GM18526 (cell line): ENCODE results near the gene RSRC1.

ENCODE experiments used
- POLR2A ChIP-seq: IDR thresholded peaks from 3 replicates; pipeline ENCODE4 v1.6.1; 2011; ENCODE audit not compliant: insufficient read length; ENCODE audit errors: extremely low read depth

The RSRC1 gene

GRCh38 chr3:158470944-158471638 is 361.2 kb downstream of the RSRC1 start:
- TF ChIP-seq POLR2A: no peak

DNA sequence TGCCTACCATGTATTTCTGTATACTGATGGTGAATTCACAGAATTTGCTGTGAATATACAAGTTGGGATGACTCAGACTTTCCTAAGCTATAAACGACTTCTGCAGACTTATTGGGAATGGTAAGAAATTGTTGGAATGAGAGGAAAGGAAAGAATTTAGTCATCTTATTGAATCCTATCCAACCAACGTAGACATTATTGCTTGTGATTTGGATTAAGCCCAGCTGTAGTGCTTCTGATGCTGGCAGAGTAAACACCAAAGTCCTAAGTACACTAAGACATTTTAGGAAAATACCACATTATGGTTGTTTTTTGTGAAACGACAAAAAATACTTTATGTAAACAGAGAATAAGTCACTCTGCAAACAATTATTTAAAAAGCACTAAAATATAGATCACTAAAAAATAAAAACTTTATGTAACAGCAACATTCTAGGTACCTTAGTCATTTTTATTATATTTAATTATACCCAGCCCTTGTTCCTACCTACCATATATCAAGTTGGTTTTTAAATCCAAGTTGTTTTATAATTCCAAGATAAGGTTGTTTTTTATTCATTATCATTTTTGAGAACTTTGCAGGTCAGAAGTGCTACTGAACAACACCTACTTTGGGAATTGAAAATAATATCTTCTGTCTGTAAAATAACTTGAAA is 361.9 kb downstream of the RSRC1 start:
- no peak for TF ChIP-seq POLR2A

DNA sequence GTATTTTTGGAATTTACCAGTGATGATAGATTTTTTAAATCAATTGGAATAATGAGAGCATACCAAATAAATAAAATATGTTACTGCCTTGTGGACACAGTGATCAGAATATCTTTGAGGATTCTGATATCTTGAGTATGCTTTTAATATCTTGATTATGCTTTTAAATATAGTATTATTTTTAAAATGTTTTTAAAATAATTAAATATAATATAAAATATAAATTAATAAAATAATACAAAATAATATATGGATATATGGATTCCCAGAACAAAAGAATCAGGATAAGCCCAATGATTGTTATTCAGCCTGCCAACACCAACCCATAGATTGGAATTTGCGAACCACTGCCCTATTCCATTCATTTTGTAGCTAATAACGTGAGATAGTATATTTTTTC is 369.2 kb downstream of the RSRC1 start:
- no peak for TF ChIP-seq POLR2A

DNA sequence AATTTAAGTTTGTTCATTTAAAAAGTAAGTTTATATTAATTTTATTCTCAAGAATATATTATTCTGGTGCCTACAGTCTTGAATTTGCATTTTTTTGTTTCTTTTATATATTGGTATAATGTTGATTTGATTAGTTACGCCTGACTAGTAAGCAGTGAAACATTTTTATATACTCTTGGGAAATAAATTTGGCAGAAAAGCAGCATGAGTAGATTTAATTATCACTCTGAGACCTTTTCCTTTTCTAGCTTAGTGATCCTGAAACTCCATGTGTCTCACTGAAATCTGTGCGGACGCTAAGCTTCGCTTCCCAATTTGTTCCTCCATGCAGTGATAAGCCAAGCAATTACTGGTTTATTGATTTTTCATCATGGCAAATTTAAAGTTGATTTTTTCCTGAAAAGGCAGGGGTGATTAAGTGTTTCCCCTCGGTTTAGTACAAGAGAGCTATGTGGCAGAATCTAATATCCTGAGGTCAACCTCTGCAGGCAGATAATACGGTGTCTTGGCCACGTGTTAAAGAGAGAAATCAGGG is 373.9 kb downstream of the RSRC1 start:
- no peak for TF ChIP-seq POLR2A

GRCh38 chr3:158486200-158486599 is 376.3 kb downstream of the RSRC1 start:
- no peak for TF ChIP-seq POLR2A

- no peak for TF ChIP-seq POLR2A
These were observed 378.8 kb downstream of the RSRC1 start for GRCh38 chr3:158488670-158489069.

DNA sequence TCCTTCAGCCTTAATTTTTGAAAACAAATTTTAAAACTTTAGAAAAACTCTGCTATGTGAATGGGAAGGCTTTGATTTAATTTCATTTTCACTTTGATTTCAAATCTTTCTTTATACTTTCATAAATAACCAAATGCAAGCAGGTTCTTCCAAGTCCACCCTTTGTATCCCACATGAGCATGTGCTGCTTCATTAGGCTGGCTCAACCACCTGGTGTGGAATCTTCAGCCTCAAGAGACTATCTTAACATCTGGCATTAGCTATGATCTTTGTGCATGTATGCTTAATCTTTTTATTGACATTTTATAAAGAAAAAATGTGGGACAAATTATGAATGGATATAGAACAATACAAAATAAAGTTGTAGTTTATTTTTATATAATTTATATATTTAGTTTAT is 379.3 kb downstream of the RSRC1 start:
- no peak for TF ChIP-seq POLR2A

- TF ChIP-seq POLR2A: no peak
These were observed 382.1 kb downstream of the RSRC1 start for GRCh38 chr3:158491968-158492367.

DNA sequence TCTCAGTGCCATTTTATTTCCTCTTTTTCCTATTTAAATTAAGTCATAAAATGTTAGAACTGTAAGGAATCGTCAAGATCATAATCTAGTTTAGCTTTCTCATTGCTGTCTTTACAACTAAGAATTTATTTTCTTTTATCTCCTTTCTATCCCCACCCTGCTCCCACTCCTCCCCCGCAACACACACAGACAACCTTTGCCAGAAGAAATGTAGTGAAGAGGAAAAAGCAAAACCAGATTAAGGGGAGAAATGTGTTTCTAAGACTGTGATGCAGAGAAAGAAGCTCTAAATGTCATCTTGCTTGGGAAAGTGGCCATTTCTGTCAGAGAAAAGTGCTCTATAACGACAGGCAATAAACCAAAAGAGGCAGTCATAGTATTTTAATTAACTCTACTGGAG is 382.8 kb downstream of the RSRC1 start:
- TF ChIP-seq POLR2A: no peak

DNA sequence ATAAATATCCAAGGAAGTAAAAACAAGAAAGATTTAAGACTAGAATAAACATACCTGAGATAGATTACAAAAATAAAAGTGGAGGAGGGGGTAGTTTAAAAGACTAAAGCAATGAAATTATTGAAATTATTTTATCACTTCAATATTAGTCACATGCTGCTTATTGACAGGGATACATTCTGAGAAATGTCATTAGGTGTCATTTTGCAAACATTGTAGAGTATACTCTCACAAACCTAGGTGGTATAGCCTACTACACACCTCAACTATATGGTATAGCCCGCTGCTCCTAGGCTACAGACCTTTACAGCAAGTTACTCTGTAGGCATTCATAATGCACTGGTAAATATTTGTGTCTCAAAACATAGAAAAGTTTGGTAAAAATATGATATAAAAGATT is 384.0 kb downstream of the RSRC1 start:
- TF ChIP-seq POLR2A: no peak

- TF ChIP-seq POLR2A: no peak
These were observed 384.8 kb downstream of the RSRC1 start for GRCh38 chr3:158494673-158495072.

DNA sequence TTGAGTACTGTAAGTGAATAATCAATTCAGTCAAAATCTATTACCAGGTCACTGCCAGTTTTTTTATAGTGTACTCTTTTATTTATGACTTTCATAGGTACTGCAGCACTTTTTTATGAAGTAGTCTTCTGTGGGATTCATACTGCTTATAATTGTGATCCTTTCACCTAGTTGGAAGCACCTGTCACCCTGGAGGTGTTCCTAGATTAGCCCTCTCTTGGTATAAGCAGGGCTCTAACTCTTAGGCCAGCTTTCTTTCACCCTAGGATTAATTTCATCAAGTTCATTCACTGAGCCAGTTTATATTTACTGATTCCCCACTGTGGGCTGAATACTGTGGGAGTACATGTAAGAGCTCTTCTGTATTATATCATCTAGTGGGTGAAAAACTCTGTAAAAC is 395.2 kb downstream of the RSRC1 start:
- no peak for TF ChIP-seq POLR2A

DNA sequence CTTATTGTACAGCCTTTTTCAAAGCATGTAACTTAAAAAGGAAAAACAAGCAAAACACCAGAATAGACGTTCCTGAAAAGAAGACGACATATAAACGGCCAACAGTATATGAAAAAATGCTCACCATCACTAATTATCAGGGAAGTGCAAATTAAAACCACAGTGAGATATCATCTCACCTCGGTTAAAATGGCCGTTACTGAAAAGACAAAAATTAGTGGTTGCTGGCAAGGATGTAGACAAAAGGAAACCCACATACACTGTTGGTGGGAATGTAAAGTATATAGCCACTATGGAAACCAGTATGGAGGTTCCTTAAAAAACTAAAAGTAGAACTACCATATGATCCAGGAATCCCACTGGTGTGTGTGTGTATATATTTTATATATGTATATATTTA is 396.6 kb downstream of the RSRC1 start:
- no peak for TF ChIP-seq POLR2A

DNA sequence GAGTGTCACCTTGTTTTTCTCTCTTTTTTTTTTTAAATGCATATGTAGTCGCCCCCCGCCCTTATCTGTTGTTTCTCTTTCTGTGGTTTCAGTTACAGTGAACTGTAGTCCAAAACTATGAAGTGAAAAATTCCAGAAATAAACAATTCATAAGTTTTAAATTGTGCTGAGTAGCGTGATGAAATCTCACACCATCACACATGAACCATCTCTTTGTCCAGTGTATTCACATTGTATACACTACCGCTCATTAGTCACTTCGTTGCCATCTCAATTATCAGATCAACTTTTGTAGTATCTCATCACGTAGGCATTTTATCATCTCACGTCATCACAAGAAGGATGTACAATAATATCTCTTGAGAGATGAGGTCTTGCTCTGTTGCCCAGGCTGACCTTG is 398.6 kb downstream of the RSRC1 start:
- TF ChIP-seq POLR2A: no peak

- no peak for TF ChIP-seq POLR2A
These were observed 400.0 kb downstream of the RSRC1 start for GRCh38 chr3:158509891-158510290.

DNA sequence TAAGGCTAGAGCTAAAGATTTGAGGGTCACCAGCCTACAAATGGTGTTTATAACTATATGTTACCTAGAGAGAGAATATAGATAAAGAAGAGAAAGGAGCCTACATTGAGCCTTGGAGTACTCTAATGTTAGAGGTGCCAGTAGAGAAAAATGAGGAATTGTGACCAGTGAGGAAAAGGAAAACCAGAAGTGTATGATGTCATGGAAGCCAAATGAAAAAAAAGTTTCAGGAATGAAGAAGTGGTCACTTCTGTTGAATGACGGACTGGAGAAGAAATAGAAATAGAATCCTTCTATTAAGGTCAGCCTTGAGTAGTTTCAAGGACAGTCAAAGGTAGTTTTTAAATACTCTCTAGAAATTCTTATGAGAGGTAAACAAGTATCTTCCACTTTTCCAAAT is 409.9 kb downstream of the RSRC1 start:
- no peak for TF ChIP-seq POLR2A

DNA sequence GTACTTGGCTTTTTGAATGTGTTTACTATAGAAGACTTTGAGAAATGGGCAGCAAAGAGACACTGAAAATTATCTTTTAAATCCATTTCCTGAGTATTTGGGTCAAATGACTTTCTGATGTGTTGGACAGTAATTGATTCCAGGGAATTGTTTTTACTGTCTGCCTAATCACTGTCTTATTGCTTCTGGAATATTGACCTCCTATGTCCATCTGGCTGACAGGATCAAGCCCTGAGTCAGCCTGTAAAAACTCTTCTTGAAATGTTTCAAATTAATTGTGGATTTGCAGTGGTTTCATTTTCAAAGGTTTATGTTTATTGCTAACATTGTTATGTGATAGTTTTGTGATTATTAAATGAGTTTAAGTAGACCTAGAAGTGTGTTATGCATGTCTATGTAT is 410.5 kb downstream of the RSRC1 start:
- TF ChIP-seq POLR2A: no peak
